HepG2 (cell line): ENCODE results near the gene KIF13A.

Source experiments
- ATF2 ChIP-seq: sonication (generic); formaldehyde crosslinking; IDR thresholded peaks from 2 replicates; pipeline ENCODE4 v1.4.0; 2020; ENCODE audit warnings: missing genetic modification reagents
- BRD4 ChIP-seq: sonication (generic); formaldehyde crosslinking; IDR thresholded peaks from 2 replicates; pipeline ENCODE4 v1.4.0; 2020; ENCODE audit warnings: missing genetic modification reagents
- CTCF ChIP-seq: sonication (generic); formaldehyde crosslinking; IDR thresholded peaks from 2 replicates; pipeline ENCODE4 v1.5.0; 2020; ENCODE audit warnings: mild to moderate bottlenecking, missing genetic modification reagents, moderate library complexity
- ZBTB34 ChIP-seq: sonication (generic); formaldehyde crosslinking; IDR thresholded peaks from 2 replicates; pipeline ENCODE4 v1.8.0; 2022; ENCODE audit warnings: mild to moderate bottlenecking, missing genetic modification reagents

GRCh38 chr6:17721671-17722070, 265.8 kb downstream of the KIF13A start:
- TF ChIP-seq BRD4 (CRISPR knock-in tag) (no peak), CTCF (no peak), ZBTB34 (CRISPR knock-in tag) (no peak), ATF2 (CRISPR knock-in tag) (no peak)
